K562 (cell line): ENCODE results near the gene SOCS7.

Experiments used
- MBD2 ChIP-seq: sonication (generic); IDR thresholded peaks from 2 replicates; pipeline ENCODE4 v1.6.1; 2016; ENCODE audit warnings: low read depth, borderline replicate concordance
- ZNF589 ChIP-seq: fragments of 200-800 bp; sonication (Bioruptor generic); IDR thresholded peaks from 2 replicates; pipeline ENCODE4 v1.6.1; 2016; ENCODE audit warnings: low read depth, missing genetic modification characterization, missing compliant biosample characterization
- TF ChIP-seq, protein P1 (sequence below), 3 experiments: IDR thresholded peaks in 2 of 3; conservative IDR thresholded peaks in 1 of 3; 2 replicates each; pipeline ENCODE4 v1.5.1; 2011 to 2012; ENCODE audit warnings: low read length in 3 of 3, mild to moderate bottlenecking in 3 of 3, control low read depth in 2 of 3, improper control_type of control experiment in 1 of 3, inconsistent platforms in 1 of 3, low read depth in 1 of 3, mixed read lengths in 1 of 3, moderate library complexity in 1 of 3; ENCODE audit not compliant: insufficient read depth in 2 of 3

DNA sequence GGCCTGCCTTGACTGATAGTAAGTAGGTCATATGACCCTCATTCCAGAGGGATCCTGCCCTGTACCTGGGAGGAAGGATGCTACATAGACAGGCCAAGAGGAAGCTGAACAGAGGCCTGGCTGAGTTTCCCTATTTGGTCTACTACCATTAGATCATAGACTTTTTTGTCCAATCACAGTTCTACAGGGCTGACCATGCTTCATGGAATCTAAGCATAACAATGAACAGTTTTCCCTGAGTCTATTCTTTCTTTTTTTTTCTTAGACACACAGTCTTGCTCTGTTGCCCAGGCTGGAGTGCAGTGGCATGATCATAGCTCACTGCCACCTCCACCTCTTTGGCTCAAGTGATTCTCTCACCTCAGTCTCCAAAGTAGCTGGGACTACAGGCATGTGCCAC, 11.8 kb upstream of the SOCS7 start:
- TF ChIP-seq ZNF589 (CRISPR knock-in tag) (no peak), MBD2 (no peak)
- TF ChIP-seq, protein P1, sequence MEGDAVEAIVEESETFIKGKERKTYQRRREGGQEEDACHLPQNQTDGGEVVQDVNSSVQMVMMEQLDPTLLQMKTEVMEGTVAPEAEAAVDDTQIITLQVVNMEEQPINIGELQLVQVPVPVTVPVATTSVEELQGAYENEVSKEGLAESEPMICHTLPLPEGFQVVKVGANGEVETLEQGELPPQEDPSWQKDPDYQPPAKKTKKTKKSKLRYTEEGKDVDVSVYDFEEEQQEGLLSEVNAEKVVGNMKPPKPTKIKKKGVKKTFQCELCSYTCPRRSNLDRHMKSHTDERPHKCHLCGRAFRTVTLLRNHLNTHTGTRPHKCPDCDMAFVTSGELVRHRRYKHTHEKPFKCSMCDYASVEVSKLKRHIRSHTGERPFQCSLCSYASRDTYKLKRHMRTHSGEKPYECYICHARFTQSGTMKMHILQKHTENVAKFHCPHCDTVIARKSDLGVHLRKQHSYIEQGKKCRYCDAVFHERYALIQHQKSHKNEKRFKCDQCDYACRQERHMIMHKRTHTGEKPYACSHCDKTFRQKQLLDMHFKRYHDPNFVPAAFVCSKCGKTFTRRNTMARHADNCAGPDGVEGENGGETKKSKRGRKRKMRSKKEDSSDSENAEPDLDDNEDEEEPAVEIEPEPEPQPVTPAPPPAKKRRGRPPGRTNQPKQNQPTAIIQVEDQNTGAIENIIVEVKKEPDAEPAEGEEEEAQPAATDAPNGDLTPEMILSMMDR (IDR thresholded peaks at IDR 0.05 in 2 of 3, conservative IDR thresholded peaks at IDR 0.05 in 1 of 3; ENCODE audit: insufficient read depth in 2 of 3, low read depth in 1 of 3, low read length in 3 of 3), result no peak
